ENCODE results near the gene ATOSA.

Gene ATOSA

DNA sequence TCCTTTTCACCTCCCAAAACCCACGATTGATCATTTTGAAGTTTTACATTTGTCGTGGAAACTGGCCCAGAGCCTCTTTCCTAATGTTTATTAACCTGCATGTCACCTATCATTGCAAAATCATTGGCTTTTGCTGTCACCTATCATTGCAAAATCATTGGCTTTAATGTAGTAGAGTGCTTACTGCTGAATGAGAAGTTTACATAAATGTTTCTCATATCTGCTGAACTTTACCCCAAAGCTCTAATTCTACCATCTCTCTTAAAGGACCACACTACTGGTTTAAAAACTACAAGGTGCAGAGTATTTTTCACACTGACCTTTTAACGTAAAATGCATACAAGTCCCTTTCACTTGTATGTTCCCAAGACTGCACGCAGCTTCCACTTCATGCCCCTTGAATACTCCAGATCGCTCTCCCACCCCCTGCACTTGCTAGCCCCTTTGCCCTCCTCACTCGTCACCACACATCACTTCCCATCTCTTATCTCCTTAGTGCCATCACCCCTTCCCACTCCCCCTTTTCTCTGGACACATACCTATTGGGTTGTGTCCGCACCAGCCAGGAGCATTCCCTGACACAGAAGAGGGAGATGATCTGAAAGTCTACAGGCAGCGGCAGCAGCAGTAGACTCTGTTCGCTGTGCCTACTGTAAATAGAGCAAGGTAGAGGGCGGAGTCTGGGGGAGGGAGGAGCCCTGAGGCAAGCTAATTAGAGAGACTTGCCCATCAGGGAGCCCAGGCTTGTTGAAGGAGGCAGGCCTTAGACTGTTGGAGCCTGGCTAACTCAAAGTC is 30.2 kb upstream of the ATOSA start:
- DNase-seq, result no peak
- no peak overlapping the region for H3K4me3 Mint-ChIP-seq
- CTCF ChIA-PET, result no interaction called here

DNA sequence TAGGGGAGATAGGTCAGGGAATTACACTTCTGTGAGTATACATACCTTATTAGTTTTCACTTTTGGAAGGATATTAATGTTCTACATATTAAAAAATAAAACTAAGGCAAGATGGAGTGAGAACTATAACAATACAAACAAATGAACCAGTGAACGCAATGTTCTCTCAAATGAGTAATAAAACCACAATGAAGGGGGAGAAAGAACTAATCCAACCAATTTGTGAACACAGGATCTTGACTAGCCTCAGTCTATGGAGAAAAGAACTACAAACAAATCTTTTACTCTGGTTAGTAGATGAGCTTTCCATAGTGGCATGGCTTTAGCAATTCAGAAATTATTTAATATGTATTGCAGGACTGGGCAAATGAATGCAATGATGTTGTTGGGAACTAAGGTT is 26.9 kb upstream of the ATOSA start:
- DNase-seq, result no peak
- peaks cover 5% of the 10 kb centered on the region for H3K27me3 Mint-ChIP-seq
- CTCF ChIA-PET, result no interaction called here
- no peaks in the 10 kb centered on the region for H3K36me3 Mint-ChIP-seq
- H3K9me3 Mint-ChIP-seq, result no peaks in the 10 kb centered on the region
- H3K4me1 Mint-ChIP-seq, result no peaks in the 10 kb centered on the region
- no peak overlapping the region for H3K27ac Mint-ChIP-seq
- no peak overlapping the region for H3K4me3 Mint-ChIP-seq

More for the DNA sequence above, 30.2 kb upstream of the ATOSA start:
- no peak overlapping the region for H3K27ac Mint-ChIP-seq
- H3K9me3 Mint-ChIP-seq, result no peaks in the 10 kb centered on the region
- peaks cover 3% of the 10 kb centered on the region for H3K27me3 Mint-ChIP-seq
- H3K4me1 Mint-ChIP-seq, result no peaks in the 10 kb centered on the region
- no peaks in the 10 kb centered on the region for H3K36me3 Mint-ChIP-seq

DNA sequence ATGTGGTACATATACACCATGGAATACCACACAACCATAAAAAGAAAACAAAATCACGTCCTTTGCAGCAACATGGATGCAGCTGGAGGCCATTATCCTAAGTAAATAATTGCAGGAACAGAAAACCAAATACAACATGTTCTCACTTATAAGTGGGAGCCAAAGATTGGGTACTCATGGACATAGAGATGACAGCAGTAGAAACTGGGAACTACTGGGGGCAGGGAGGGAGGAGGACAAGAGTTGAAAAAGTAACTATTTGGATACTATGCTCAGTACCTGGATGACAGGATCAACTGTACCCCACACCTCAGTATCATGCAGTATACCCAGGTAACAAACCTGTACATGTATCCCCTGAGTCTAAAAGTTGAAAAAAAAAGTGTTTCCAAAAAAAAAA is 23.2 kb upstream of the ATOSA start:
- Mint-ChIP-seq H3K4me3 (no peak overlapping the region), H3K36me3 (no peaks in the 10 kb centered on the region), H3K9me3 (no peaks in the 10 kb centered on the region), H3K27me3 (peaks cover 5% of the 10 kb centered on the region), H3K27ac (no peak overlapping the region), H3K4me1 (no peaks in the 10 kb centered on the region)
- CTCF ChIA-PET, result no interaction called here
- DNase-seq, result no peak

DNA sequence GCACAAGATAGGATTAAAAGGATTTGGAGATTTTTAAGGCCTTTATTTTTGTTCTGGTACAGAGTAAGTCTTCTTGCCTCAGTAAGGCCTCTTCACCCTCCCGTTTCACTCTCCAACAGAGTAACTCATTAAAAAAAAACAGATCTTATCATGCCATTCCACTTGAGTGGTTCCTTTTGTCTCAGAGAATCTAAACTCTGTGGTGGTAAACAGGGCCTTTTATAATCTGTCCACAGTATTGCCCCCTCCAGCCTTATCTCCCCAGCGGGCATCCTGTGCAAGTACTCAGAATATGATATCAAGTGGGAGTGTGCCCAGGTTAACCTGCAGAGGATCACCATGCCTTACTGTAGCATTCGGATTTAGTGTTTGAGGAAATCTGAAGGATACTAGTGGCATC is 20.3 kb upstream of the ATOSA start:
- CTCF ChIA-PET, result no interaction called here
- Mint-ChIP-seq H3K36me3 (no peaks in the 10 kb centered on the region), H3K9me3 (no peaks in the 10 kb centered on the region), H3K4me3 (no peak overlapping the region), H3K27me3 (peaks cover 19% of the 10 kb centered on the region), H3K4me1 (no peaks in the 10 kb centered on the region), H3K27ac (no peak overlapping the region)
- no peak for DNase-seq

DNA sequence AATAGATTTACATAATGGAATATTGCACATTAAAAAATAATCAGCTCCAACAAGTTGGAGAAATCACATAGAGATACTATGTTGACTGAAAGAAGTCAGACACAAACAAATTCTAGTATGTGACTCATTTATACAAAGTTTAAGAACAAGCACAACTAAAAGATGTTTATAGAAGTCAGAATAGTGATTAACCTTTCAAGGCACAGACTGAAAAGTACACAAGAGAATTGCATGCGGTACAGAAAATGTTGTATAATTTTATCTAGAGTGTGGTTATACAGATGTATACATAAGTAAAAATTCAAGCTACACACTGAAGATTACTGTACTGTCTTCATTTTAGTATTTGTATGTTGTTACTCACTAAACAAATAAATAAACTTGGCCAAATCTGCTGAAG is 19.3 kb upstream of the ATOSA start:
- no peak for DNase-seq
- CTCF ChIA-PET, result no interaction called here
- H3K4me1 Mint-ChIP-seq, result no peaks in the 10 kb centered on the region

DNA sequence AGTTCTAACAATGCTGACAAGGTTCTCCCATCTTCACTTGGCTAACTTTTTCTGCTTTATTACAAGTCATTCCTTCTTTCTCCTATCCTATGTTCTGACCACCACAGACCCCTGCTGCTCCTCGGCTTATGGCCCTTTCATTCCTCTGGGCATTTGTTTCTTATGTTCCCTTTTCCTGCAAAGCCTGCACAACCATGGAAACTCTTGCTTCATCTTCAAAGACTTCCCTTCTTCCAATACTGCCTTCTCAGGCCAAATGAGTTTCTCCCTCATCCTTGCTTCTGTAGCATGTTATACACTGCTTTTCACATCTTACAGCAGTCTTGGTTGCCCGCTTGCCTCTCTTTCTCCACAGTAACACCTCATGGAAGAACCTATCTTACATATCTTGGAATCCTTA is 17.9 kb upstream of the ATOSA start:
- no peak for DNase-seq
- Mint-ChIP-seq H3K4me1 (no peaks in the 10 kb centered on the region), H3K27me3 (peaks cover 19% of the 10 kb centered on the region), H3K9me3 (no peaks in the 10 kb centered on the region), H3K36me3 (no peaks in the 10 kb centered on the region), H3K27ac (no peak overlapping the region), H3K4me3 (no peak overlapping the region)
- CTCF ChIA-PET, result no interaction called here

More for the DNA sequence above, 19.3 kb upstream of the ATOSA start:
- peaks cover 19% of the 10 kb centered on the region for H3K27me3 Mint-ChIP-seq
- H3K27ac Mint-ChIP-seq, result no peak overlapping the region
- H3K9me3 Mint-ChIP-seq, result no peaks in the 10 kb centered on the region
- no peaks in the 10 kb centered on the region for H3K36me3 Mint-ChIP-seq
- H3K4me3 Mint-ChIP-seq, result no peak overlapping the region

DNA sequence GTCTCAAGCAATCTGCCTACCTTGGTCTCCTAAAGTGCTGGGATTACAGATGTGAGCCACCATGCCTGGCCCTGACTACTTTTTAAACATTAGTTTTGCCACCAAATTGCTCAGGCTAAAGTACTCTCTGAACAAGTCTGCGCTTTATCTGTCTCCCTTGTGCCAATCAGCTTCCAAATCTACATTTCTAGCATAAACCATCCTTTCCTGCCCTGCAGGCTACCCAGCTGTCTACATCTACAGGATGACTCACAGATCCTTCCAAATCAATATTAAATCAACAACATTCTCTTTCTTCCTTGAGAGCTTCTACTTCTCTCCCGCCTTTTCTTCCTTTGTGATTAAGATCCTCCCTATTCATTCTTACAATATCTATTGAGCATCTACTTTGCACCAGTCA is 16.0 kb upstream of the ATOSA start:
- CTCF ChIA-PET, result no interaction called here
- Mint-ChIP-seq H3K27ac (no peak overlapping the region), H3K27me3 (peaks cover 23% of the 10 kb centered on the region), H3K4me1 (no peaks in the 10 kb centered on the region), H3K4me3 (no peak overlapping the region), H3K36me3 (no peaks in the 10 kb centered on the region), H3K9me3 (no peaks in the 10 kb centered on the region)
- DNase-seq, result no peak

DNA sequence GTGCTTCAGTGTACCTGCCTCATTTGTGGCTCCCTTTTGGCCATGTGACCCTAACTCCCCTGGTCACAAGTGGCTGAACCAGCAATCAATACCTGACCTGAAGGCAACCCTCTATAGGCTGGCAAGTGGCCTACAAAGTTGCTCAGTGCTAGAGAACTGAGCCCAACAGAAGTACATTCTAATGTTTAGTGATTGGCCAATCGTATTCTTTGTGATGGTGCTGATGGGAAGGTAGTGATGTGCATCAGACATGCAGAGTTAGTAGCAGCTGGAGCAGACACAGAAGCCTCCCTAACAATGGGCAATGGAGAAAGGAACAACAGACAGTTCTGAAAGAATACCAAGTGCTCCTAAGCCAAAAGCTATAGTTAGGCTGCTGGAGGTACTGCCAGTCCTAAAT is 10.4 kb upstream of the ATOSA start:
- peaks cover 25% of the 10 kb centered on the region for H3K27me3 Mint-ChIP-seq
- no peak overlapping the region for H3K27ac Mint-ChIP-seq
- no peaks in the 10 kb centered on the region for H3K4me1 Mint-ChIP-seq
- CTCF ChIA-PET, result no interaction called here
- H3K36me3 Mint-ChIP-seq, result no peaks in the 10 kb centered on the region
- H3K4me3 Mint-ChIP-seq, result no peak overlapping the region
- no peaks in the 10 kb centered on the region for H3K9me3 Mint-ChIP-seq
- no peak for DNase-seq

DNA sequence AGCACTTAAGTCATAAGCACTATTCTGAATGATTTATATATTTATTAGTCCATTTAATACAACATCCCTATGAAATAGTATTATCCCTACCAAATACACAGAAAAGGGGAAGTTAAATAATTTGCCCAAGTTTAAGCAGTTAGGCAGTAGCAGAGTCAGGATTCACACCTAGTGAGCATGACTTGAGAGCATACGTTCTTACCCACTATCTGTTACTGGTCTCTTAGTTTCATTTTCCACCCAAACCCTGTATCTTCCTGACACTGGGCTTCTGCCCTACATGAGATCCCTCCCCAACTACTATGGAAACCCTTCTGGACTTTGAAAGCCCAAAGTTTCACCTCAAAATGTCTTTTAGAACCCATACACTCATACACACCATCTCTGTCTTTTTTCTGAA is 4.4 kb upstream of the ATOSA start:
- CTCF ChIA-PET, result interaction anchor here (0.6 kb wide), 1 partner anchor 22 kb away, joined by 3 read pairs; no protein-coding TSS in a partner anchor
- peaks cover 31% of the 10 kb centered on the region for H3K4me1 Mint-ChIP-seq
- H3K4me3 Mint-ChIP-seq, result no peak overlapping the region
- DNase-seq, result no peak
- H3K36me3 Mint-ChIP-seq, result no peaks in the 10 kb centered on the region
- no peaks in the 10 kb centered on the region for H3K9me3 Mint-ChIP-seq
- no peak overlapping the region for H3K27ac Mint-ChIP-seq
- H3K27me3 Mint-ChIP-seq, result peaks cover 11% of the 10 kb centered on the region

DNA sequence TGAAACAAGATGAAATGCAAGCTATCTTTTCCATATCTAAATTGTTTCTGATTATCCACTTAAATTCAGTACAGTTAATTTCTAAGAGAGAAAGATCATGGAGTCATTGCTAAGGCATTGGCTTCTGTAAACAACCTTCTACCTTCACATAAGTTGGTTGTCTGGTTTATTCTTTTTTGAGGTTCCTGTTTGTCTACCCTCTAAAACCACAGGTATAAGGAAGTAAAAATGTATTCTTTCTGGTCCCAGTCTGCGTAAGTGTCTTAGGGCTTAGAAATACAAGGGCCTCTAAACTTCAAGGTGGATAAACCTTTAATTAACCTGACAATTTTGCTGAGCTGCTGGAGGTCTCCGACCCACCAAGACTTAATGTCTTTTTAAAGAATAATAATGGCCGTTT is 3.6 kb upstream of the ATOSA start:
- no peak for DNase-seq
- peaks cover 31% of the 10 kb centered on the region for H3K4me1 Mint-ChIP-seq
- peak overlapping the region; percentile 28 for H3K27ac Mint-ChIP-seq
- H3K36me3 Mint-ChIP-seq, result peaks cover 4% of the 10 kb centered on the region
- no peaks in the 10 kb centered on the region for H3K9me3 Mint-ChIP-seq
- H3K4me3 Mint-ChIP-seq, result no peak overlapping the region
- peaks cover 10% of the 10 kb centered on the region for H3K27me3 Mint-ChIP-seq
- CTCF ChIA-PET, result no interaction called here

DNA sequence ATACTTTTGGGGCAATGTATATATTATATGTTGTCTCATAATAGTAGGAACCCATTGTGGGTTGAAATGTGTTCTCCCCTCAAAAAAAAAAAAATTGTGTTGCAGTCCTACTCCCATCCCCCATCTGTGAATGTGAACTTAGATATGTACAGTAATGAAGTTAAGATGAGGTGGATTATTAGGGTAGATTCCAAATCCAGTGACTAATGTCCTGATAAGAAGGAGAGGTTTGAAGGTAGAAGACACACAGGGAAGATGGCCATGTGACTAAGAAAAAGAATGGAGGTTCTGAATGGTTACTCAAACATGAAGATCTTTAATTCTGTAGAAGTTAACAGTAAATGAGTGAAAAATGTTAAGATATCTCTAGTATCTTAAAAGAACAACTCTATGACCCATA is 3.0 kb upstream of the ATOSA start:
- CTCF ChIA-PET, result no interaction called here
- Mint-ChIP-seq H3K36me3 (peaks cover 10% of the 10 kb centered on the region), H3K4me3 (no peak overlapping the region), H3K27ac (no peak overlapping the region), H3K4me1 (peaks cover 35% of the 10 kb centered on the region), H3K9me3 (no peaks in the 10 kb centered on the region), H3K27me3 (peaks cover 5% of the 10 kb centered on the region)
- no peak for DNase-seq

DNA sequence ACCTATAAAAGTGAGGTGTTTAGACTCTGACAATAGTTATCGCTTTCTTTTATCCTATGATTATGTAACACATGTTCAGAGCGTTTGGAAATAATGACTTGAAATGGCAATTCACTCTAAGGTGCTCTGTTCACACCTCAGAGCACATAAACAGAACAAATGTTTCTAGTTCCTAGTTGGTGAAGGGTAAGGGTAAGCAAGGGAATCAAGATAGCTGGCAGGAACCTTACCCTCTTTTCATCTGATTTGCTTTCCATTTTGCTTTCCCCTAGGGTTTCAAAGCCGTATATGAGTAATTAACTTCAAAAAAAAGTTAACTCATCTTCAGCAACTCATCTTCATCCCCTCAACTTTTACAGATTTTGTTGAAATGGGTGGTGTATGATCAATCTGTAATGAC is 2.3 kb upstream of the ATOSA start:
- Mint-ChIP-seq H3K9me3 (no peaks in the 10 kb centered on the region), H3K27ac (no peak overlapping the region), H3K4me3 (no peak overlapping the region), H3K36me3 (peaks cover 11% of the 10 kb centered on the region), H3K4me1 (peaks cover 41% of the 10 kb centered on the region), H3K27me3 (peaks cover under 1% of the 10 kb centered on the region)
- no peak for DNase-seq
- CTCF ChIA-PET, result no interaction called here

DNA sequence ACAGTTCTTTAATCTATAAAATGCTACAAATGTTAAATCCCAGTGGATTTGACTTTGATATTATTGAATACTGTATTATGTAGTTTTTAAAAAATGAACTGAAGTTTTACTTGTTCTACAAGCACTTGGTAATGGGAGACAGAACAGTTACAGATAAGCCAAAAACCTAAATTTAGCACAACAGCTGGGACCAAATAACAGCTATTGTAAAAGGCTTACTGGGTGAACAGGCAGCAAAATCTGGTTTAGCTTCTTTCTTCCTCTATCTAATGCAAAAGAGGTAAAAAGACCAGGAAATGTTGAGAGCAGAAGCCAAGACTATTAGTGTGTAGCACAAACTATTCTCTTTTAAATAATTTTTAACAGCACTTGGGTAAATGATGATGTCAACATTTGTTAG is 1.6 kb upstream of the ATOSA start:
- H3K4me1 Mint-ChIP-seq, result peaks cover 48% of the 10 kb centered on the region

DNA sequence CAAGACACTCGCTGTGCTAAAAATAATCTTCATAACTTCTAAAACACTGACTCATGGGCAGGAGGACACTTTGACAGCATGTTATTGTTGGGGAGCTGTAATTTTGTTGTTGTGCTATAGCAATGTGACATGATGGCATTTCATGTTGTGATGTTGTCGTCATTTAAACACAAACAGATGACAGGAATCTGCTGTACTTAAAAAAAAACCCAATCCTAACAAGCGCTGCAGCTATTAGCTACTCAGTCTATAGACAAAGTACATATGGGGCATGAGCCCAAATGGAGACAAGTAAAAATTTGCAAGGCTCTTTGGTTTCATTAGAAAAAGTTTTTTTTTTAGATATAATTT is 828 bp upstream of the ATOSA start:
- H3K27me3 Mint-ChIP-seq, result no peaks in the 10 kb centered on the region
- H3K9me3 Mint-ChIP-seq, result no peaks in the 10 kb centered on the region
- peaks cover 23% of the 10 kb centered on the region for H3K36me3 Mint-ChIP-seq
- peak overlapping the region; percentile 8 for H3K27ac Mint-ChIP-seq
- H3K4me3 Mint-ChIP-seq, result peak overlapping the region; percentile 51
- H3K4me1 Mint-ChIP-seq, result peaks cover 53% of the 10 kb centered on the region
- CTCF ChIA-PET, result interaction anchor here (0.9 kb wide), 1 partner anchor 423 kb away, joined by 3 read pairs; no protein-coding TSS in a partner anchor
- DNase-seq, result no peak

More for the DNA sequence above, 1.6 kb upstream of the ATOSA start:
- Mint-ChIP-seq H3K9me3 (no peaks in the 10 kb centered on the region), H3K27me3 (no peaks in the 10 kb centered on the region), H3K36me3 (peaks cover 16% of the 10 kb centered on the region), H3K27ac (no peak overlapping the region), H3K4me3 (no peak overlapping the region)
- CTCF ChIA-PET, result no interaction called here
- DNase-seq, result no peak

DNA sequence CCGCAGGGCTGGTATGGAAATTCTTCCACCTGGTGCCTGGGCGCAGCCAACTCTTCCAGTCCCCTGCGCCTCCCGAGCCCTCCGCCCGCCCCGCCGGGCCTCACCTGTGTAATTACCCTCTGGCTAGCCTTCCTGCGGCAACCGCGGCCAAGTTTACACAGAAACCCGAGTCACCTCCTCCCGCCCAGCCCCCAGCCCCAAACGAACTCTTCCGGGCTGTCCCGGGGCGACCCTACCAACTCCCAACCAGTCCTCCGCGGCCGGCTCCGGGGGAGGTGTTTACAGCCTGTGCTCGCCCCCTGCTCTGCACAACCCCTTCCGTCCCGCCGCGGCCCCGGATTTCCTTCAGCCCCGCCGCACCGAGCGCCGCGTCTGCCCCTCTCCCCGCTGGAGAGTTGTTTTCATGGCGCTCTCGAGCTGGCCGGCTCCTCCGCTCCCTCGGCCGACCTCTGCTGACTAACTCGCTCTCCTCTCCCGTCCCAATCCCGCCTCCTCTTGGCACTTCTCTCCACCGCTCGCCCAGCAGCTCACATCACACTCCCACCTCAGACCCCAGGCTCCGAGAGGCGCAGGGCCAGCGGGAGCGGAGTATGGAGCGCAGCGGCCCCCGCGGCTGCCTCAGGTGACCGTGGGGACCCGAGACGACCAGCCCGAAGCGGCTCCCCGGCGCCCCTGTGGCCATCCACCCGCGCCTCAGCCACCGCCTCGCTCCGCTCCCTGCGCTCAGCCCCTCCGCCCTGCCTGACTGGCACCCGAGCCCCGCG is 538 bp downstream of the ATOSA start:
- peak; percentile 84 for DNase-seq
- Mint-ChIP-seq H3K27me3 (no peaks in the 10 kb centered on the region), H3K4me1 (peaks cover 51% of the 10 kb centered on the region), H3K27ac (peak overlapping the region; percentile 96), H3K9me3 (no peaks in the 10 kb centered on the region), H3K4me3 (peak overlapping the region; percentile 98), H3K36me3 (peaks cover 25% of the 10 kb centered on the region)
- CTCF ChIA-PET, result interaction anchor here (1.3 kb wide), 2 partner anchors 119 to 150 kb away, joined by 5 to 6 read pairs; partner anchors contain the start of gene MYO5A

Measured in activated naive CD4-positive, alpha-beta T cell treated with anti-CD3 and anti-CD28 coated beads, Interleukin-2, amount 10 ng/mL, durations not matched to agents 7 days and 5 days (primary cell).